NCI-H187 (cell line): ENCODE measurements around the gene SEC24A.
"Not testable (repeated sequence)": the region's sequence is repeated elsewhere in the genome, so short reads cannot be mapped to it uniquely, and the experiment has no call there.

ENCODE experiments used
- DNase-seq, 2 experiments: peaks; one replicate each; lab custom pipeline; 2025; lab: John Stamatoyannopoulos, UW

Gene SEC24A

GRCh38 chr5:134648425-134649162 is at the start of gene SEC24A:
SEC24A (plus strand) TSS chr5:134648785; CDS start chr5:134649077, 292 bp downstream.
- peak; percentile 23 to 61 for DNase-seq

- not testable (repeated sequence) for DNase-seq
Measured at GRCh38 chr5:134599820-134600219, 48.8 kb upstream of the SEC24A start.

GRCh38 chr5:134600600-134600999 is 48.0 kb upstream of the SEC24A start:
- DNase-seq, result no peak

GRCh38 chr5:134603059-134603458 is 45.5 kb upstream of the SEC24A start:
- DNase-seq, result no peak

GRCh38 chr5:134604908-134605307 is 43.7 kb upstream of the SEC24A start:
- no peak for DNase-seq

GRCh38 chr5:134606726-134607125 is 41.9 kb upstream of the SEC24A start:
- DNase-seq, result no peak

- no peak for DNase-seq
Measured at GRCh38 chr5:134608555-134608954, 40.0 kb upstream of the SEC24A start.

- no peak for DNase-seq
Measured at GRCh38 chr5:134609232-134609851, 39.2 kb upstream of the SEC24A start.

- no peak for DNase-seq
Measured at GRCh38 chr5:134610725-134611124, 37.9 kb upstream of the SEC24A start.

- DNase-seq, result no peak
Measured at GRCh38 chr5:134611515-134611914, 37.1 kb upstream of the SEC24A start.

GRCh38 chr5:134614450-134615085 is 34.0 kb upstream of the SEC24A start:
- no peak for DNase-seq

GRCh38 chr5:134620634-134621033 is 28.0 kb upstream of the SEC24A start:
- DNase-seq, result no peak

- no peak for DNase-seq
Measured at GRCh38 chr5:134625559-134625958, 23.0 kb upstream of the SEC24A start.

GRCh38 chr5:134626369-134627014 is 22.1 kb upstream of the SEC24A start:
- no peak for DNase-seq

- no peak for DNase-seq
Measured at GRCh38 chr5:134634227-134634626, 14.4 kb upstream of the SEC24A start.

GRCh38 chr5:134635366-134635765 is 13.2 kb upstream of the SEC24A start:
- DNase-seq, result not testable (repeated sequence)

GRCh38 chr5:134637116-134637721 is 11.4 kb upstream of the SEC24A start:
- no peak for DNase-seq

- no peak for DNase-seq
Measured at GRCh38 chr5:134638760-134639201, 9.8 kb upstream of the SEC24A start.

GRCh38 chr5:134642931-134643530 is 5.6 kb upstream of the SEC24A start:
- no peak for DNase-seq

GRCh38 chr5:134647750-134648424 is 698 bp upstream of the SEC24A start:
- DNase-seq, result no peak
